GM12878 (cell line): ENCODE data around the gene DAB2IP. TPM values are rescaled to one million over a fixed set of nuclear protein-coding genes. Genes with fewer than 3 reads are reported as not detected.

Experiments
- ATAC-seq: fragments of 200-7000 bp; cut with Tn5 transposase; 3 replicates; pipeline ENCODE4 v1.9.1; 2020; ENCODE audit warnings: mild to moderate bottlenecking, moderate library complexity
- BruUV-seq: library from RNA; stranded (reverse); fragments of 400-500 nt; replicated peaks from 2 replicates; lab custom pipeline; 2021; lab: Mats Ljungman, UMichigan
- CTCF ChIA-PET: fragments of 300-600 bp; sonication (Branson Sonifier 250); formaldehyde crosslinking; extraction: SDS; loops from one replicate; lab custom pipeline; 2021; ENCODE audit warnings: inconsistent platforms; lab: Yijun Ruan, JAX
- POLR2A ChIA-PET: fragments of 350-600 bp; formaldehyde crosslinking; extraction: SDS; loops from one replicate; lab custom pipeline; 2021; ENCODE audit warnings: inconsistent platforms; lab: Charles Lee
- RAD21 ChIA-PET: fragments of 300-600 bp; sonication (Branson Sonifier 250); formaldehyde crosslinking; loops from one replicate; lab custom pipeline; 2023; ENCODE audit warnings: antibody characterized with exemption; ENCODE audit not compliant: unreplicated experiment; lab: Charles Lee
- SMC1A ChIA-PET: fragments of 300-600 bp; sonication (Branson Sonifier 250); formaldehyde crosslinking; loops from one replicate; lab custom pipeline; 2023; ENCODE audit not compliant: unreplicated experiment, uncharacterized antibody; lab: Charles Lee
- DNase-seq: peaks from one replicate; pipeline ENCODE4 v3.0.0-alpha.2; 2011; ENCODE audit warnings: low read depth, low spot score
- FAIRE-seq: peaks from 3 replicates; lab custom pipeline; 2011; peaks lifted over from hg19 to GRCh38; lab: Jason Lieb, UNC
- H2AFZ ChIP-seq: 2 replicates; pipeline ENCODE4 v1.6.0; 2011; ENCODE audit warnings: low read depth, low read length, control low read depth; ENCODE audit not compliant: control insufficient read depth
- H3K27ac ChIP-seq: 2 replicates; pipeline ENCODE4 v1.5.1; 2011; ENCODE audit warnings: control low read depth; ENCODE audit not compliant: control insufficient read depth, insufficient read depth
- H3K27me3 ChIP-seq, 2 experiments: replicated peaks in 1 of 2; 2 replicates each; pipeline versions ENCODE4 v1.6.0 to v1.6.1; 2011; ENCODE audit warnings: low read length in 1 of 2; ENCODE audit not compliant: control insufficient read depth in 2 of 2, insufficient read depth in 2 of 2
- H3K36me3 ChIP-seq, 2 experiments: 2 replicates each; pipeline ENCODE4 v1.5.1; 2011; ENCODE audit warnings: low read length in 1 of 2; ENCODE audit not compliant: control insufficient read depth in 2 of 2, insufficient read depth in 2 of 2
- H3K4me1 ChIP-seq: 2 replicates; pipeline ENCODE4 v1.6.1; 2011; ENCODE audit warnings: mild to moderate bottlenecking, low read length, moderate library complexity, mixed read lengths; ENCODE audit not compliant: control insufficient read depth, insufficient read depth
- H3K4me2 ChIP-seq: 2 replicates; pipeline ENCODE4 v1.6.0; 2011; ENCODE audit warnings: control low read depth; ENCODE audit not compliant: control insufficient read depth, insufficient read depth
- H3K4me3 ChIP-seq: fragments of 200-600 bp; sonication (generic); 2 replicates; pipeline ENCODE4 v1.5.1; 2016
- H3K79me2 ChIP-seq: 2 replicates; pipeline ENCODE4 v1.6.0; 2011; ENCODE audit warnings: low read length; ENCODE audit not compliant: control insufficient read depth, insufficient read depth
- H3K9ac ChIP-seq: 2 replicates; pipeline ENCODE4 v1.8.0; 2011; ENCODE audit warnings: low read length, control low read depth, mixed read lengths; ENCODE audit not compliant: control insufficient read depth, insufficient read depth
- H3K9me3 ChIP-seq: replicated peaks from 3 replicates; pipeline ENCODE4 v1.5.1; 2011; ENCODE audit warnings: mild to moderate bottlenecking, low read length; ENCODE audit not compliant: control insufficient read depth, insufficient read depth
- H4K20me1 ChIP-seq: 2 replicates; pipeline ENCODE4 v1.6.0; 2011; ENCODE audit not compliant: control insufficient read depth, insufficient read depth
- BACH1 ChIP-seq: fragments of 450-650 bp; IDR thresholded peaks from 2 replicates; pipeline ENCODE4 v1.6.1; 2017; ENCODE audit warnings: mild to moderate bottlenecking, borderline replicate concordance
- BHLHE40 ChIP-seq, 2 experiments: fragments of 450-650 bp in 1 of 2; IDR thresholded peaks; 2 replicates each; pipeline ENCODE4 v1.6.1; 2011 to 2017; ENCODE audit warnings: low read depth in 2 of 2, borderline replicate concordance in 1 of 2, improper control_type of control experiment in 1 of 2, low read length in 1 of 2, mild to moderate bottlenecking in 1 of 2
- CEBPZ ChIP-seq: fragments of 150-350 bp; IDR thresholded peaks from 2 replicates; pipeline ENCODE4 v1.6.1; 2016; ENCODE audit warnings: low read depth, low read length
- MLLT1 ChIP-seq: fragments of 450-650 bp; IDR thresholded peaks from 2 replicates; pipeline ENCODE4 v1.6.1; 2016; ENCODE audit warnings: mild to moderate bottlenecking
- MTA3 ChIP-seq: IDR thresholded peaks from 2 replicates; pipeline ENCODE4 v1.6.1; 2012; ENCODE audit warnings: low read length, inconsistent platforms, borderline replicate concordance
- NFIC ChIP-seq: IDR thresholded peaks from 2 replicates; pipeline ENCODE4 v1.6.1; 2012; ENCODE audit warnings: low read depth, mild to moderate bottlenecking, inconsistent platforms, low read length, moderate library complexity
- NR2F1 ChIP-seq: fragments of 450-650 bp; conservative IDR thresholded peaks from 2 replicates; pipeline ENCODE4 v1.6.1; 2017; ENCODE audit warnings: mild to moderate bottlenecking
- PAX5 ChIP-seq: IDR thresholded peaks from 2 replicates; pipeline ENCODE4 v1.6.1; 2011; ENCODE audit warnings: low read depth, low read length, borderline replicate concordance
- RAD21 ChIP-seq: IDR thresholded peaks from 2 replicates; pipeline ENCODE4 v1.6.1; 2011; ENCODE audit warnings: mild to moderate bottlenecking, low read depth, low read length, moderate library complexity; ENCODE audit not compliant: insufficient read depth
- REST ChIP-seq: IDR thresholded peaks from 2 replicates; pipeline ENCODE4 v1.6.1; 2012; ENCODE audit warnings: mild to moderate bottlenecking, low read depth, low read length
- SMAD1 ChIP-seq: fragments of 450-650 bp; IDR thresholded peaks from 2 replicates; pipeline ENCODE4 v1.6.1; 2018; ENCODE audit warnings: mild to moderate bottlenecking, low read depth; ENCODE audit not compliant: partially characterized antibody
- TBL1XR1 ChIP-seq: IDR thresholded peaks from 2 replicates; pipeline ENCODE4 v1.6.1; 2012; ENCODE audit warnings: low read depth, low read length, improper control_type of control experiment
- USF1 ChIP-seq: IDR thresholded peaks from 2 replicates; pipeline ENCODE4 v1.6.1; 2011; ENCODE audit warnings: borderline replicate concordance, low read depth, mild to moderate bottlenecking, moderate library complexity, mixed read lengths, low read length; ENCODE audit not compliant: insufficient read depth; ENCODE audit errors: extremely low read length
- ZNF207 ChIP-seq: fragments of 450-650 bp; IDR thresholded peaks from 2 replicates; pipeline ENCODE4 v1.6.1; 2014; ENCODE audit warnings: antibody characterized with exemption, mild to moderate bottlenecking, borderline replicate concordance
- ZNF384 ChIP-seq: IDR thresholded peaks from 2 replicates; pipeline ENCODE4 v1.6.1; 2012; ENCODE audit warnings: low read depth, mild to moderate bottlenecking, low read length, improper control_type of control experiment, borderline replicate concordance
- WGBS: methylation state at CpG from one replicate; pipeline ENCODE4 v1.1.6; 2016; ENCODE audit warnings: low lambda C conversion rate; ENCODE audit not compliant: insufficient replicate concordance, insufficient coverage; ENCODE audit errors: missing lambda C conversion rate; 5-methylcytosine and 5-hydroxymethylcytosine counted together
- in situ Hi-C: fragments of 300-500 bp; cut with MboI; formaldehyde crosslinking; loops from 9 replicates; pipeline ENCODE4 v1.14.3; 2018; ENCODE audit warnings: mixed read lengths
- intact Hi-C: fragments of 100-400 bp; cut with micrococcal nuclease; formaldehyde crosslinking; loops from one replicate; pipeline ENCODE4 v1.14.2; 2022; ENCODE audit not compliant: unreplicated experiment
- polyA plus RNA-seq, 11 experiments: library from polyadenylated mRNA; depleted of rRNA in 4 of 11; unstranded in 6 of 11; stranded (reverse) in 5 of 11; fragments of >200 nt; fragmentation: Nextera tagmentation in 4 of 11; fragmentation: Illumina TruSeq in 1 of 11; extraction: Ambion mirVana in 4 of 11; extraction: Trizol in 1 of 11; gene quantifications; 1 replicate in 1 of 11; 2 replicates in 10 of 11; pipeline versions ENCODE4 v1.2.1 to v1.2.3, GENCODE V29; 2011 to 2016; ENCODE audit warnings: inconsistent platforms in 2 of 11, missing spikeins in 2 of 11, low read depth in 1 of 11
- total RNA-seq, 4 experiments: library from RNA; depleted of rRNA in 3 of 4; stranded (reverse); fragments of >200 nt in 3 of 4; fragmentation: Illumina TruSeq in 1 of 4; extraction: Trizol in 1 of 4; gene quantifications; 2 replicates each; pipeline versions ENCODE4 v1.2.1 to v1.2.3, GENCODE V29; 2013 to 2021

DAB2IP gene
- total and polyA plus RNA-seq, 10 of the 15 experiments (the other 5 are each of a cell fraction or from before 2014, with no cell fraction given), result 0.03 to 0.38 (median 0.14) TPM; not detected in 6

- no peak for ATAC-seq
- H3K79me2 ChIP-seq, result no peaks in the 10 kb centered on the region
- POLR2A ChIA-PET, result no interaction called here
- in situ Hi-C loops, result no loop called here
- WGBS, result 46% methylated on average over 9 of the region's 9 CpGs
- H3K9me3 ChIP-seq, result no peaks in the 10 kb centered on the region
- H3K27me3 ChIP-seq, result peaks cover 4 to 5% of the 10 kb centered on the region in 2 experiments; a peak in 1 of 4 replicates
- TF ChIP-seq SMAD1, result no peak
- no peak for TF ChIP-seq CEBPZ
- no peak for TF ChIP-seq BHLHE40 (IDR thresholded peaks at IDR 0.05; ENCODE audit: borderline replicate concordance in 1 of 2, low read depth in 2 of 2, low read length in 1 of 2)
- no peak for TF ChIP-seq MLLT1
- no peak for TF ChIP-seq REST
- TF ChIP-seq ZNF384, result no peak
- no peak for TF ChIP-seq NR2F1
- TF ChIP-seq MTA3, result no peak
- no peak for TF ChIP-seq TBL1XR1
- no peak for TF ChIP-seq PAX5
- no peak for TF ChIP-seq USF1
- no peak for TF ChIP-seq BACH1
- TF ChIP-seq NFIC, result no peak
- no peak for TF ChIP-seq ZNF207
- TF ChIP-seq RAD21, result no peak
- TF ChIP-seq, all 136 proteins: peak for 0
- intact Hi-C loops, result no loop called here
- FAIRE-seq, result no peak
- H3K27ac ChIP-seq, result no peak overlapping the region
- no peak overlapping the region for H3K9ac ChIP-seq
- H3K36me3 ChIP-seq, result no peaks in the 10 kb centered on the region
- H2AFZ ChIP-seq, result no peak overlapping the region
- BruUV-seq, result no TSS peak
- CTCF ChIA-PET, result no interaction called here
- DNase-seq, result no peak
- H3K4me1 ChIP-seq, result peaks cover 12% of the 10 kb centered on the region
- RAD21 ChIA-PET, result no interaction called here
- SMC1A ChIA-PET, result no interaction called here
- no peak overlapping the region for H3K4me2 ChIP-seq
- no peaks in the 10 kb centered on the region for H4K20me1 ChIP-seq
- H3K4me3 ChIP-seq, result no peak overlapping the region
These were observed 18.2 kb upstream of the DAB2IP start for GRCh38 chr9:121633119-121633714.
